Left lung (tissue), 14 donors: ENCODE measurements around the gene PTCD1. TPM values are rescaled to one million over a fixed set of nuclear protein-coding genes. Genes with fewer than 3 reads are reported as not detected.

Experiments used
- ATAC-seq: fragments of 200-7000 bp; cut with Tn5 transposase; one replicate; pipeline ENCODE4 v1.9.1; 2020; ENCODE audit warnings: moderate library complexity
- DNase-seq, 4 donors: peaks; one replicate each; pipeline ENCODE4 v3.0.0-alpha.2; 2013 to 2020
- H3K27ac ChIP-seq, 2 donors: fragments of 200-600 bp; sonication (generic) in 1 of 2; one replicate each; pipeline versions ENCODE4 v1.5.0 to v1.8.0; 2020 to 2021
- H3K27me3 ChIP-seq, 2 donors: fragments of 200-600 bp; sonication (generic) in 1 of 2; one replicate each; pipeline versions ENCODE4 v1.5.0 to v1.8.0; 2020 to 2021
- H3K36me3 ChIP-seq, 2 donors: fragments of 200-600 bp; sonication (generic) in 1 of 2; one replicate each; pipeline versions ENCODE4 v1.5.0 to v1.8.0; 2020 to 2021
- H3K4me1 ChIP-seq, 2 donors: fragments of 200-600 bp; one replicate each; pipeline ENCODE4 v1.8.0; 2021
- H3K4me3 ChIP-seq, 2 donors: fragments of 200-600 bp; sonication (generic) in 1 of 2; one replicate each; pipeline versions ENCODE4 v1.5.0 to v1.8.0; 2020 to 2021; ENCODE audit warnings: mild to moderate bottlenecking in 1 of 2
- H3K9me3 ChIP-seq, 2 donors: fragments of 200-600 bp; sonication (generic) in 1 of 2; one replicate each; pipeline versions ENCODE4 v1.5.0 to v1.8.0; 2020 to 2021
- CTCF ChIP-seq, 2 donors: fragments of 200-600 bp; sonication (generic) in 1 of 2; IDR thresholded peaks; one replicate each; pipeline versions ENCODE4 v1.5.0 to v1.8.0; 2021; ENCODE audit warnings: antibody characterized with exemption in 2 of 2
- intact Hi-C, 2 donors: fragments of 100-400 bp; cut with DNase I; formaldehyde crosslinking; loops; one replicate each; pipeline versions ENCODE4 v1.11.2 to v1.14.2; 2022
- long read RNA-seq, 12 donors: library from polyadenylated mRNA in 2 of 12; unstranded in 2 of 12; transcript quantifications; one replicate each; pipeline ENCODE4 v2.0.0 and lab custom pipeline, GENCODE V29; 2019 to 2026
- polyA plus RNA-seq, 6 donors: library from polyadenylated mRNA; unstranded; fragments of 120-200 nt; gene quantifications; one replicate each; pipeline ENCODE4 v1.2.1, GENCODE V29; 2013; ENCODE audit not compliant: insufficient read length in 6 of 6
- total RNA-seq, 2 donors: library from RNA; stranded (reverse); fragmentation: NEBNext Ultra II Directional; extraction: Animal tissue kit (Norgen Biotek cat#: 25700); gene quantifications; one replicate each; pipeline ENCODE4 v1.2.1, GENCODE V29; 2021
- donor health status: DM: no; HTN: yes; CAD: no.
- donor health status: DM: no; HTN: no; CAD: no.

PTCD1 gene
- total RNA-seq, result 1 to 10 TPM; 3.5 to 4.5 TPM
- 1 to 10 TPM; 4.6 to 8.2 (median 7.4) TPM for polyA plus RNA-seq
- long read RNA-seq, donor 1, full-length matches to known transcripts, result 3 of 9 reads
- long read RNA-seq, donor 1, partial matches to known transcripts, result 6 of 9 reads
- long read RNA-seq, donor 1, other reads (novel, unspliced or antisense), result 0 of 9 reads
- long read RNA-seq, donor 2, full-length matches to known transcripts, result 3 of 3 reads
- long read RNA-seq, donor 2, partial matches to known transcripts, result 0 of 3 reads
- long read RNA-seq, donor 2, other reads (novel, unspliced or antisense), result 0 of 3 reads
- long read RNA-seq, donor 3, full-length matches to known transcripts, result 2 of 2 reads
- long read RNA-seq, donor 3, partial matches to known transcripts, result 0 of 2 reads
- long read RNA-seq, donor 3, other reads (novel, unspliced or antisense), result 0 of 2 reads
- long read RNA-seq, donor 4, full-length matches to known transcripts, result 5 of 6 reads
- long read RNA-seq, donor 4, partial matches to known transcripts, result 0 of 6 reads
- long read RNA-seq, donor 4, other reads (novel, unspliced or antisense), result 1 of 6 reads
- long read RNA-seq, donor 5, full-length matches to known transcripts, result 2 of 2 reads
- long read RNA-seq, donor 5, partial matches to known transcripts, result 0 of 2 reads
- long read RNA-seq, donor 5, other reads (novel, unspliced or antisense), result 0 of 2 reads
- long read RNA-seq, donor 6, full-length matches to known transcripts, result 8 of 8 reads
- long read RNA-seq, donor 6, partial matches to known transcripts, result 0 of 8 reads
- long read RNA-seq, donor 6, other reads (novel, unspliced or antisense), result 0 of 8 reads
- long read RNA-seq, donor 7, full-length matches to known transcripts, result 2 of 2 reads
- long read RNA-seq, donor 7, partial matches to known transcripts, result 0 of 2 reads
- long read RNA-seq, donor 7, other reads (novel, unspliced or antisense), result 0 of 2 reads
- long read RNA-seq, donor 8, full-length matches to known transcripts, result 5 of 5 reads
- long read RNA-seq, donor 8, partial matches to known transcripts, result 0 of 5 reads
- long read RNA-seq, donor 8, other reads (novel, unspliced or antisense), result 0 of 5 reads
- long read RNA-seq, donor 9, result 0 reads
- long read RNA-seq, donor 10, full-length matches to known transcripts, result 4 of 5 reads
- long read RNA-seq, donor 10, partial matches to known transcripts, result 0 of 5 reads
- long read RNA-seq, donor 10, other reads (novel, unspliced or antisense), result 1 of 5 reads
- long read RNA-seq, donor 11, full-length matches to known transcripts, result 3 of 3 reads
- long read RNA-seq, donor 11, partial matches to known transcripts, result 0 of 3 reads
- long read RNA-seq, donor 11, other reads (novel, unspliced or antisense), result 0 of 3 reads
- long read RNA-seq, donor 12, full-length matches to known transcripts, result 1 of 1 reads
- long read RNA-seq, donor 12, partial matches to known transcripts, result 0 of 1 reads
- long read RNA-seq, donor 12, other reads (novel, unspliced or antisense), result 0 of 1 reads

DNA sequence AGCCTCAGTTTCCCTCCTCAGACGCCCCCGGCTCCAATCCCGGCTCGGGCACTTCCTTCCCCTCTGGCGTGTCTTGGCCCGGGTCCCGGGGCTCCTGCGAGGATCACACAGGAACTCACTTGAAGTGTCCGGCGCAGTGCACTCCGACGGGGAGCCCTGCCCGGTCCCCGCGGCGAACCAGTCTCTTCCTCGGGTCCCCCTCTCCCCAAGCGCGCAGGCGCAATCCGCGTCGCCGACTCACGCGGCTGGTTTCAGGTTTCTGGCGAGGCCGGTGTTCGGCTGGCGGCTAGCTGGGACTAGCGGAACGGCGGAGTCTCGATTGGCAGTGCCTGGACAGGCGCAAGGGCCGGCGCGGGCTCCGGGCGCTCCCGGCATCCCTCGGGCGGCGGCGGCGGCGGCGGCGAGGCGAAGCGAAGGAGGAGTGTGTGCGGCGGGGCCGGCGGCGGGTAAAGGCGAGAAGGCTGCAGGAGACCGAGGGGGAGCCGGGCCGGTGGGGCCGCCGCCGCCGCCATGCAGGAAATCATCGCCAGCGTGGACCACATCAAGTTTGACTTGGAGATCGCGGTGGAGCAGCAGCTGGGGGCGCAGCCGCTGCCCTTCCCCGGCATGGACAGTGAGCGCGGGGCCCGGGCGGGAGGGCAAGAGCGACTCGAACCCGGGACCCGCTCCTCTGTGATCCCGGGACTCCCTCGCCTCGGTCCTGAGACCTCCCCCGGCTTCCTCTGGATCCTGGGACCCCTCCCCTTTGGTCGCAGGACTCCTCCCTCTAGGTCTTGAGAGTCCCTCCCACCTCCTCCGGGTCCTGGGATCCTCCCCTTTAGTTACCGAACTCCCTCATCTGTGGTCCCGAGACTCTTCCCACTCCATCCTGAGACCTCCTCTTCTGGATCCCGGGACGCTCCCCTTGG lies at the start of gene PTCD1, which contains the start of gene CPSF4:
PTCD1 (minus strand) TSS at position 226 of the 908 bp plus-strand sequence. CDS start 3,556 bp downstream, outside the sequence.
CPSF4 (plus strand) TSS at position 371 of the 908 bp plus-strand sequence; CDS start at position 511, 140 bp downstream.
- no peaks in the 10 kb centered on the region for H3K27me3 ChIP-seq
- intact Hi-C loops, result no loop called here
- H3K4me3 ChIP-seq, result peak within 1 kb of the TSS; percentile 91 to 99
- peaks cover 10 to 40% of the 10 kb centered on the region in 2 donors for H3K4me1 ChIP-seq
- H3K27ac ChIP-seq, result peak within 1 kb of the TSS; percentile 74 to 83
- peaks cover 0 to 36% of the 10 kb centered on the region in 2 donors for H3K36me3 ChIP-seq
- no peaks in the 10 kb centered on the region for H3K9me3 ChIP-seq
- peak; percentile 98 for ATAC-seq
- DNase-seq, result peak; percentile 89 to 99 (median 96)
- TF ChIP-seq CTCF (IDR thresholded peaks at IDR 0.05), result no peak

GRCh38 chr7:99485094-99485493 lies 46.5 kb upstream of the PTCD1 start:
- H3K27me3 ChIP-seq, result no peaks in the 10 kb centered on the region
- ATAC-seq, result no peak
- H3K9me3 ChIP-seq, result no peaks in the 10 kb centered on the region
- no peaks in the 10 kb centered on the region for H3K4me1 ChIP-seq
- peaks cover 0 to 58% of the 10 kb centered on the region in 2 donors for H3K36me3 ChIP-seq
- no peak overlapping the region for H3K27ac ChIP-seq
- H3K4me3 ChIP-seq, result no peak overlapping the region
- intact Hi-C loops, result no loop called here
- TF ChIP-seq CTCF (IDR thresholded peaks at IDR 0.05), result no peak
- DNase-seq, result no peak

DNA sequence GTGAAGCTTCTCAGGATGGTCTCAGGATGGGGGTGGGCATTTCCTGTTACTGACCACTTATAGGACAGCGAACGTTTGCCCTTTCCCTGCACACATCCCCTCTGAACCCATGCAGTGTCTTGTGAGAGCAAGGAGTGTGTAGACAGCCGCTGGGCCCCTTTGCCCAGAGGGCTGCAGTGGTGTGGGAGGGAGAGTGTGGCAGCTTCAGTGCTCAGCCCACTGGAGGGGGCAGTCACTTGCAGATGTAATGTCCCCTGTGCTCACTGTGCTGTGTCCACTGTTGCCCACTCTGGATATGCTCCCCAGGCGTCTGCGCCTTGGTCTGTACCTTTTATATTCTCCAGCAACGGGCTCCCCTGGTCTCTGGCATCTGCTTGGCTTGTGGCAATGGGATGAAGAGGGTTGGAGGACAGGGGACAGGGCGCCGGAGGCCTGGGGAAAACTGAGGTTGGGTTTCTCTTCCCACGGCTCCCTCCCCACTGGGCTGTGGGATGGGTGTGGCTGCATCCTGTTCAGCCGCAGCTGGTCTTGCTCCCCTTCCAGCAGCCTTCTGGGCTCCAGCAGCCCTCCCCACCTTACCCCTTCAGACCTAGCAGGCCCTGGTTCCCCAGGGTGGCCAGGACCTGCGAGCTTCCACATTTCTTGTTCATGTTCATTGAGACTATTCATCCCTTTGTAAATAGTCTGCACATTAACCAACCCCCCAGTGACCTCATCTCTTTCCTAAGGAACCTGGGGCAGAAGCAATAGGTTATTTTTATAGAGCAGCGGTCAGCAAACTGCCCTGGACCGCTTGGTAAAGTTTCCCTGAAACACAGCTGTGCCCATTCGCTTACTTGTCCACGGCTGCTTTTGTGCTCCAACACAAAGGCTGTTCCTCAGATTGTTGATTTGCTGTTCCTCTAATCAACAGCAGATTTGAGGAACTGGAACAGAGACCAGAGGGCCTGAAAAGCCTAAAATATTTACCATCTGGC lies 40.2 kb upstream of the PTCD1 start:
- no peak for TF ChIP-seq CTCF (IDR thresholded peaks at IDR 0.05)
- Histone ChIP-seq H3K4me3 (no peak overlapping the region), H3K36me3 (peaks cover 0 to 44% of the 10 kb centered on the region in 2 donors), H3K9me3 (no peaks in the 10 kb centered on the region), H3K27ac (peak overlapping the region in 1 of 2 donors; percentile 10), H3K27me3 (no peaks in the 10 kb centered on the region), H3K4me1 (peaks cover 2 to 13% of the 10 kb centered on the region in 2 donors)
- intact Hi-C loops, result no loop called here
- ATAC-seq, result no peak
- DNase-seq, result no peak
